ENCODE data around the gene TUBA8.
"Not testable (repeated sequence)": the region's sequence is repeated elsewhere in the genome, so short reads cannot be mapped to it uniquely, and the experiment has no call there.

The TUBA8 gene

GRCh38 chr22:18106550-18107341, 3.9 kb upstream of the TUBA8 start:
- DNase-seq: not testable (repeated sequence)

- no peak for DNase-seq
Measured at GRCh38 chr22:18108187-18108586, 2.4 kb upstream of the TUBA8 start.

- no peak for DNase-seq
Measured at GRCh38 chr22:18109410-18110193, 1.0 kb upstream of the TUBA8 start.

GRCh38 chr22:18110954-18111758, 547 bp downstream of the TUBA8 start:
- no peak for DNase-seq

GRCh38 chr22:18111759-18112330, 1.2 kb downstream of the TUBA8 start:
- DNase-seq: no peak

- DNase-seq: no peak
Measured at GRCh38 chr22:18112440-18112839, 1.8 kb downstream of the TUBA8 start.

- DNase-seq: no peak
Measured at GRCh38 chr22:18113680-18114394, 3.2 kb downstream of the TUBA8 start.

GRCh38 chr22:18114495-18114894, 3.9 kb downstream of the TUBA8 start:
- DNase-seq: no peak

- no peak for DNase-seq
Measured at GRCh38 chr22:18114976-18115652, 4.5 kb downstream of the TUBA8 start.

- no peak for DNase-seq
Measured at GRCh38 chr22:18115906-18116371, 5.3 kb downstream of the TUBA8 start.

- no peak for DNase-seq
Measured at GRCh38 chr22:18116634-18117033, 6.0 kb downstream of the TUBA8 start.

GRCh38 chr22:18118345-18118915, 7.8 kb downstream of the TUBA8 start:
- no peak for DNase-seq

GRCh38 chr22:18119409-18120110, 9.0 kb downstream of the TUBA8 start:
- no peak for DNase-seq

GRCh38 chr22:18120857-18121256, 10.2 kb downstream of the TUBA8 start:
- no peak for DNase-seq

- DNase-seq: no peak
Measured at GRCh38 chr22:18121506-18121905, 10.9 kb downstream of the TUBA8 start.

- no peak for DNase-seq
Measured at GRCh38 chr22:18121954-18122554, 11.4 kb downstream of the TUBA8 start.

- DNase-seq: not testable (repeated sequence)
Measured at GRCh38 chr22:18123476-18124025, 12.9 kb downstream of the TUBA8 start.

GRCh38 chr22:18126606-18127005, 16.0 kb downstream of the TUBA8 start:
- no peak for DNase-seq

GRCh38 chr22:18130018-18130417, 19.4 kb downstream of the TUBA8 start:
- DNase-seq: no peak
